ENCODE measurements around the gene HOXB6.

Gene HOXB6

GRCh38 chr17:48571024-48571818 lies 33.6 kb downstream of the HOXB6 start:
- FAIRE-seq (no peak), DNase-seq (ENCODE audit: extremely low spot score, insufficient read length, low read depth) (no peak)

GRCh38 chr17:48570325-48571023 lies 34.3 kb downstream of the HOXB6 start:
- DNase-seq (ENCODE audit: extremely low spot score, insufficient read length, low read depth) (no peak), FAIRE-seq (no peak)

- DNase-seq (ENCODE audit: extremely low spot score, insufficient read length, low read depth) (no peak), FAIRE-seq (no peak)
Measured at GRCh38 chr17:48569674-48570324, 35.0 kb downstream of the HOXB6 start.

- DNase-seq (ENCODE audit: extremely low spot score, insufficient read length, low read depth) (no peak), FAIRE-seq (no peak)
Measured at GRCh38 chr17:48569240-48569582, 35.6 kb downstream of the HOXB6 start.

- DNase-seq (ENCODE audit: extremely low spot score, insufficient read length, low read depth), result no peak
- no peak for FAIRE-seq
Measured at GRCh38 chr17:48568499-48569239, 36.1 kb downstream of the HOXB6 start.

- FAIRE-seq (no peak), DNase-seq (ENCODE audit: extremely low spot score, insufficient read length, low read depth) (no peak)
Measured at GRCh38 chr17:48567646-48568354, 37.0 kb downstream of the HOXB6 start.

GRCh38 chr17:48567209-48567608 lies 37.6 kb downstream of the HOXB6 start:
- DNase-seq (ENCODE audit: extremely low spot score, insufficient read length, low read depth) (no peak), FAIRE-seq (no peak)

GRCh38 chr17:48566717-48567116 lies 38.1 kb downstream of the HOXB6 start:
- FAIRE-seq (no peak), DNase-seq (ENCODE audit: extremely low spot score, insufficient read length, low read depth) (no peak)

- DNase-seq (ENCODE audit: extremely low spot score, insufficient read length, low read depth), result no peak
- no peak for FAIRE-seq
Measured at GRCh38 chr17:48565925-48566710, 38.7 kb downstream of the HOXB6 start.

- no peak for FAIRE-seq
- DNase-seq (ENCODE audit: extremely low spot score, insufficient read length, low read depth), result no peak
Measured at GRCh38 chr17:48565022-48565554, 39.7 kb downstream of the HOXB6 start.

GRCh38 chr17:48564188-48565021 lies 40.4 kb downstream of the HOXB6 start:
- DNase-seq (ENCODE audit: extremely low spot score, insufficient read length, low read depth), result no peak
- FAIRE-seq, result no peak

- FAIRE-seq, result no peak
- DNase-seq (ENCODE audit: extremely low spot score, insufficient read length, low read depth), result no peak
Measured at GRCh38 chr17:48563867-48564187, 41.0 kb downstream of the HOXB6 start.

GRCh38 chr17:48563385-48563838 lies 41.4 kb downstream of the HOXB6 start:
- no peak for FAIRE-seq

GRCh38 chr17:48562934-48563333 lies 41.9 kb downstream of the HOXB6 start:
- DNase-seq (ENCODE audit: extremely low spot score, insufficient read length, low read depth) (no peak), FAIRE-seq (no peak)

More at GRCh38 chr17:48563385-48563838, 41.4 kb downstream of the HOXB6 start:
- no peak for DNase-seq (ENCODE audit: extremely low spot score, insufficient read length, low read depth)

GRCh38 chr17:48561884-48562810 lies 42.6 kb downstream of the HOXB6 start:
- no peak for DNase-seq (ENCODE audit: extremely low spot score, insufficient read length, low read depth)

GRCh38 chr17:48559840-48560817 lies 44.7 kb downstream of the HOXB6 start:
- FAIRE-seq, result no peak
- no peak for DNase-seq (ENCODE audit: extremely low spot score, insufficient read length, low read depth)

More at GRCh38 chr17:48561884-48562810, 42.6 kb downstream of the HOXB6 start:
- peak; percentile 95 for FAIRE-seq
